GM19240 (cell line): ENCODE results near the gene WDPCP.
"Not testable (repeated sequence)": the region's sequence is repeated elsewhere in the genome, so short reads cannot be mapped to it uniquely, and the experiment has no call there.

ENCODE experiments used
- DNase-seq: peaks from one replicate; pipeline ENCODE4 v3.0.0; 2011; ENCODE audit warnings: low spot score; ENCODE audit not compliant: insufficient read length

The WDPCP gene

GRCh38 chr2:63374341-63374740 lies 213.9 kb downstream of the WDPCP start:
- no peak for DNase-seq

- DNase-seq: no peak
Observed at GRCh38 chr2:63372549-63372948, 215.7 kb downstream of the WDPCP start.

GRCh38 chr2:63369146-63369545 lies 219.1 kb downstream of the WDPCP start:
- DNase-seq: no peak

GRCh38 chr2:63364866-63365265 lies 223.4 kb downstream of the WDPCP start:
- DNase-seq: no peak

GRCh38 chr2:63357722-63358121 lies 230.6 kb downstream of the WDPCP start:
- not testable (repeated sequence) for DNase-seq

- no peak for DNase-seq
Observed at GRCh38 chr2:63347361-63347760, 240.9 kb downstream of the WDPCP start.

GRCh38 chr2:63346411-63346810 lies 241.9 kb downstream of the WDPCP start:
- no peak for DNase-seq

GRCh38 chr2:63345285-63345633 lies 243.0 kb downstream of the WDPCP start:
- DNase-seq: no peak

GRCh38 chr2:63344575-63345284 lies 243.5 kb downstream of the WDPCP start:
- DNase-seq: no peak

- DNase-seq: no peak
Observed at GRCh38 chr2:63343397-63344109, 244.7 kb downstream of the WDPCP start.

GRCh38 chr2:63340443-63340842 lies 247.8 kb downstream of the WDPCP start:
- no peak for DNase-seq

- no peak for DNase-seq
Observed at GRCh38 chr2:63334910-63335309, 253.4 kb downstream of the WDPCP start.

- DNase-seq: no peak
Observed at GRCh38 chr2:63326473-63326872, 261.8 kb downstream of the WDPCP start.

GRCh38 chr2:63323662-63324061 lies 264.6 kb downstream of the WDPCP start:
- DNase-seq: not testable (repeated sequence)

GRCh38 chr2:63321973-63322372 lies 266.3 kb downstream of the WDPCP start:
- not testable (repeated sequence) for DNase-seq

- no peak for DNase-seq
Observed at GRCh38 chr2:63320669-63321068, 267.6 kb downstream of the WDPCP start.

- no peak for DNase-seq
Observed at GRCh38 chr2:63310614-63311013, 277.7 kb downstream of the WDPCP start.

- no peak for DNase-seq
Observed at GRCh38 chr2:63301481-63301880, 286.8 kb downstream of the WDPCP start.

- no peak for DNase-seq
Observed at GRCh38 chr2:63300835-63301234, 287.4 kb downstream of the WDPCP start.

GRCh38 chr2:63287956-63288355 lies 300.3 kb downstream of the WDPCP start:
- no peak for DNase-seq

- DNase-seq: not testable (repeated sequence)
Observed at GRCh38 chr2:63286520-63286919, 301.8 kb downstream of the WDPCP start.

GRCh38 chr2:63283273-63283672 lies 305.0 kb downstream of the WDPCP start:
- DNase-seq: no peak

GRCh38 chr2:63272560-63272959 lies 315.7 kb downstream of the WDPCP start:
- DNase-seq: no peak
